Islet precursor cell (in vitro differentiated cells): ENCODE data around the gene RNLS.

ENCODE experiments used
- DNase-seq: peaks from one replicate; pipeline ENCODE4 v3.0.0-alpha.2; 2018

Gene RNLS

GRCh38 chr10:88245974-88246511, 337.1 kb downstream of the RNLS start:
- no peak for DNase-seq

- DNase-seq = no peak
These were observed 338.1 kb downstream of the RNLS start for GRCh38 chr10:88244781-88245625.

- no peak for DNase-seq
These were observed 339.0 kb downstream of the RNLS start for GRCh38 chr10:88243836-88244730.

- no peak for DNase-seq
These were observed 339.8 kb downstream of the RNLS start for GRCh38 chr10:88243202-88243744.

GRCh38 chr10:88241501-88241900, 341.6 kb downstream of the RNLS start:
- DNase-seq = no peak

GRCh38 chr10:88239212-88239611, 343.9 kb downstream of the RNLS start:
- DNase-seq = no peak

GRCh38 chr10:88238615-88238914, 344.6 kb downstream of the RNLS start:
- DNase-seq = no peak

- DNase-seq = no peak
These were observed 345.1 kb downstream of the RNLS start for GRCh38 chr10:88237896-88238614.

GRCh38 chr10:88236121-88236743, 346.9 kb downstream of the RNLS start:
- DNase-seq = no peak

GRCh38 chr10:88234297-88234696, 348.8 kb downstream of the RNLS start:
- DNase-seq = no peak

- DNase-seq = no peak
These were observed 349.2 kb downstream of the RNLS start for GRCh38 chr10:88233870-88234269.

- DNase-seq = no peak
These were observed 350.1 kb downstream of the RNLS start for GRCh38 chr10:88232983-88233543.

GRCh38 chr10:88232029-88232895, 350.9 kb downstream of the RNLS start:
- no peak for DNase-seq

- no peak for DNase-seq
These were observed 352.9 kb downstream of the RNLS start for GRCh38 chr10:88230251-88230650.

- no peak for DNase-seq
These were observed 355.0 kb downstream of the RNLS start for GRCh38 chr10:88228130-88228529.

GRCh38 chr10:88227342-88228018, 355.6 kb downstream of the RNLS start:
- no peak for DNase-seq

GRCh38 chr10:88226891-88227290, 356.2 kb downstream of the RNLS start:
- no peak for DNase-seq

GRCh38 chr10:88226071-88226659, 357.0 kb downstream of the RNLS start:
- no peak for DNase-seq
